Gastroesophageal sphincter (tissue), 4 donors: ENCODE results near the gene PSORS1C2. TPM values are rescaled to one million over a fixed set of nuclear protein-coding genes. Genes with fewer than 3 reads are reported as not detected.

Source experiments
- ATAC-seq: fragments of 150-250 bp; one replicate; pipeline ENCODE4 v1.9.1; 2016; ENCODE audit warnings: mild to moderate bottlenecking, moderate library complexity
- H3K27ac ChIP-seq, 4 donors: fragments of 200-600 bp; sonication (generic) in 3 of 4; 1 replicate in 3 of 4; 2 replicates in 1 of 4; pipeline ENCODE4 v1.5.1; 2016 to 2019
- H3K27me3 ChIP-seq: fragments of 200-600 bp; sonication (generic); one replicate; pipeline ENCODE4 v1.5.1; 2019
- H3K36me3 ChIP-seq, 2 donors: fragments of 200-600 bp; sonication (generic); one replicate each; pipeline ENCODE4 v1.5.1; 2019; ENCODE audit warnings: control low read depth in 1 of 2
- H3K4me1 ChIP-seq, 3 donors: fragments of 200-600 bp; sonication (generic); 1 replicate in 2 of 3; 2 replicates in 1 of 3; pipeline ENCODE4 v1.5.1; 2016 to 2019; ENCODE audit warnings: control low read depth in 2 of 3
- H3K4me3 ChIP-seq, 2 donors: fragments of 200-600 bp; sonication (generic); one replicate each; pipeline ENCODE4 v1.5.1; 2019; ENCODE audit warnings: mild to moderate bottlenecking in 1 of 2, moderate library complexity in 1 of 2
- H3K9me3 ChIP-seq, 3 donors: fragments of 200-600 bp; sonication (generic); one replicate each; pipeline ENCODE4 v1.5.1; 2017 to 2019; ENCODE audit warnings: control low read depth in 2 of 3
- CTCF ChIP-seq, 4 experiments: fragments of 200-600 bp in 2 of 4; fragments of 450-650 bp in 2 of 4; sonication (generic) in 1 of 4; IDR thresholded peaks; one replicate each; pipeline ENCODE4 v1.5.1; 2017 to 2019; ENCODE audit warnings: antibody characterized with exemption in 4 of 4, mild to moderate bottlenecking in 2 of 4, moderate library complexity in 2 of 4
- EP300 ChIP-seq: sonication (generic); formaldehyde crosslinking; IDR thresholded peaks from one replicate; pipeline ENCODE4 v1.6.1; 2017; ENCODE audit warnings: antibody characterized with exemption, mild to moderate bottlenecking
- POLR2A ChIP-seq, 2 donors: fragments of 450-650 bp; IDR thresholded peaks; one replicate each; pipeline ENCODE4 v1.6.1; 2017; ENCODE audit warnings: antibody characterized with exemption in 2 of 2, mild to moderate bottlenecking in 2 of 2, moderate library complexity in 1 of 2
- POLR2AphosphoS5 ChIP-seq: sonication (generic); formaldehyde crosslinking; IDR thresholded peaks from one replicate; pipeline ENCODE4 v1.6.1; 2017; ENCODE audit warnings: antibody characterized with exemption
- WGBS, 2 donors: methylation state at CpG; one replicate each; pipeline ENCODE4 v1.1.5; 2018; ENCODE audit warnings: low coverage in 1 of 2; 5-methylcytosine and 5-hydroxymethylcytosine counted together
- total RNA-seq, 4 donors: library from RNA; depleted of rRNA; stranded (reverse); fragments of >200 nt; gene quantifications; one replicate each; pipeline ENCODE4 v1.1.0, GENCODE V29; 2016

Gene PSORS1C2
- total RNA-seq, 4 donors from 2014 or later, result not detected

DNA sequence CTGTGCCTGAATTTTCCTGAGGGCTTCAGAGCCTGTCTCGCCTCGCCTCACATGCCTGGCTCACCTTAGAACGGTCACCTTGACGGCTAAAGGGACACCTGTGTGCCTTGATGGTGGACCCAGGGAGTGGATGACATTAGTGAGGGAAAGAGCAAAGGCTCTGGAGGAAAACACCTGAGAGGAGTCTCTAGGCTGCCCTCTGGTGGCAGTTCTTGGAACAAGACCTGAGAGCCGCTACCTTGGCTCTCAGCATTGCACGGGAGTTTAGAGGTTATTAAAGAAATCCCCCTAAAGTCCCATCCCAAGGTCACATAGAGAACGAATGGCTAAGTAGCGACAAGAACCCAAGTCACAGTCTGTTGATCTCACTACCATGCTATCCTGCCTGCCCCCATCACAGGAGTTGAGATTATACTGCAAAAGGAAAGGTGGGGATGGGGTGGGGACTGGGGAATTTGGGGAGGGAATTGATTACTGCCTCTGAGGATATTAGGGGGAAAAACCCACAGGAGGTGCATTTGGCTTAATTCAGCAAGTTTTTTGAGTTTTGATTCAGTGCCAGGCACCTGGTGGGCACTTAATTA lies 10.7 kb downstream of the PSORS1C2 start:
- no peak overlapping the region for H3K27ac ChIP-seq
- H3K27me3 ChIP-seq, result no peaks in the 10 kb centered on the region
- peaks cover 0 to 3% of the 10 kb centered on the region in 2 donors for H3K36me3 ChIP-seq
- H3K9me3 ChIP-seq, result no peaks in the 10 kb centered on the region
- H3K4me3 ChIP-seq, result no peak overlapping the region
- no peak for TF ChIP-seq POLR2A (IDR thresholded peaks at IDR 0.05)
- peak in 3 of 4 experiments; percentile 61 to 82 (median 66) for TF ChIP-seq CTCF (IDR thresholded peaks at IDR 0.05)
- H3K4me1 ChIP-seq, result peaks cover 0 to 13% (median 0%) of the 10 kb centered on the region in 3 donors
- WGBS, 2 donors, result 0 to 5% methylated on average over 3 to 8 of the region's 8 CpGs
- ATAC-seq, result no peak

DNA sequence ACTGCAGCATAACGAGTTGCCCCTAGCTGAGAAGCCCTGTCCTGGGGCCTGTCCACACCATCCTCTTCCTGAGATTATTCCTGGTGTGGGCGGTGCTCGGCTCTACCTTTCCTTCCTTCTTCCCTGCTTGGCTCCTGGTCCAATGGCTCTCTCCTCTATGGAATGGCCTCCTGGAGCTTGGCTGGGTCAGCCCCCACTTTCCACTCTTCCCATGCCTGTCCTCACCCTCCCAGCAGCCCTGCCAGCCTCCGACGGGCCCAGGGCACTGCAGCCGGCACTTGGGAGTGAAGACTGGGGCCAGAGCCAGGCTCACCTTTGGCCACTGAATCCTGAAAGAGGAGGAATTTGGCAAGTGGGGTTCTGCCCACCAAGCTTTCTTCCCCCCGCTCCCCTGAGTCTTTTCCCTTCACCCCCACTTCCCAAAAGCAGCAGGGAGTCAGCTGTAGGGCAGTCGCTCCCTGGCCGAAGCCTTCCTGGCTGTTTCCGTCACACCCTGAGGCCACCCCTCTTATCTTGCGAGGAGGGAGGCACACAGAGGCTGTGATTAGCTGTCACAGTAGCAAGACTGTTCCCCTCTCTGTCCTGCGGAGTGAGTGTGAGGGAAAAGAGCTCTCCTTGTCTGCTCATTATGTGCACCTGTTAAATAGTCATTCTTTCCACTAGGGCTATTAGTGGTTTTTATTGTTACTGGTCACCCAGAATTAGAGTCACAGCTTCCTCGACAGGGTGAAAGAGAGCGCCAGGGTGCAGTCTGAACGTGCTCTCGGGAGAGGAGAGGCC lies 12.3 kb downstream of the PSORS1C2 start:
- 41 to 79% methylated on average over 4 to 6 of the region's 16 CpGs for WGBS, 2 donors
- TF ChIP-seq EP300 (no peak), POLR2A (IDR thresholded peaks at IDR 0.05) (no peak), CTCF (IDR thresholded peaks at IDR 0.05) (no peak), POLR2AphosphoS5 (no peak)

DNA sequence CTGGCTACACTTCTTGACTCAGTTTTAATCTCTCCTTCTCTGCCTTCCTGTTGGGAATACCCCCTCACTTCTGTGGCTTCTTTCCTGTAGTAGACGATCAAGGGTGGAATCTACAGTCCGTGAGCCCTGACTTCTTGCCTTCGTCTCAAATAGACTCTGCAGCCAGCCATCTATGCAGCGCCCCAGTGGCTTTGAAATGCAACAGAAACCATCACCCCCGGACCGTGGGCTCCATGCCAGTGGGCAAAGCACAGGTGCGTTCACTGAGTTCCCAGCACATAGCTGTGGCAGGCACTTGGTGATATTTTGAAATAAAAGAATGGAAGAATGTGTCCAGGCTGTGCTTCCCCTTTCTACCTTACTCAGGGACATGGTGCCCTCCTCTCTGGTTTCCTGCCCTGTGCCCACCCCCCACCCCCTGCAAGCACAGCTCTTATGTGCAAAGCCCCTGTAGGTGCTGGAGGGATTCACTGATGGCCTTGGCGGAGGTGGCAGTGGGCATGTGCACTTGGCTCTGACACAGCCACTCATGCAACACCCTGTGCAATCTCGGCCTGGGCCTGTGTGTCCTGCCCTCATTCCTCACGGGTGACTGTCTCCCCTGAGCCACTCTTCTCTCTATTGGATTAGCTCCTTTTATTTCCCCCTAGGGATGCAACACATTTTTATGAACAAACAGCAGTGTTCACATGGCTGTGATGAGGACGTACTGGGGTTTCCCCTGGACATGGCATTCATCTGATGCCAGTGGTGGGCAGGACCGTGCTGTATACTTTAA lies 13.1 kb downstream of the PSORS1C2 start:
- Histone ChIP-seq H3K36me3 (peaks cover 0 to 3% of the 10 kb centered on the region in 2 donors), H3K4me1 (peaks cover 0 to 27% (median 10%) of the 10 kb centered on the region in 3 donors), H3K9me3 (no peaks in the 10 kb centered on the region), H3K27me3 (no peaks in the 10 kb centered on the region), H3K4me3 (no peak overlapping the region), H3K27ac (no peak overlapping the region)
- WGBS, 2 donors, result 57 to 63% methylated on average over 6 to 9 of the region's 12 CpGs
- no peak for ATAC-seq
- TF ChIP-seq CTCF (IDR thresholded peaks at IDR 0.05) (no peak), POLR2AphosphoS5 (no peak), EP300 (no peak), POLR2A (IDR thresholded peaks at IDR 0.05) (no peak)

More for the DNA sequence above, 12.3 kb downstream of the PSORS1C2 start:
- Histone ChIP-seq H3K27me3 (no peaks in the 10 kb centered on the region), H3K36me3 (peaks cover 0 to 3% of the 10 kb centered on the region in 2 donors), H3K27ac (no peak overlapping the region), H3K9me3 (no peaks in the 10 kb centered on the region), H3K4me3 (no peak overlapping the region), H3K4me1 (peaks cover 0 to 27% (median 10%) of the 10 kb centered on the region in 3 donors)
- no peak for ATAC-seq

DNA sequence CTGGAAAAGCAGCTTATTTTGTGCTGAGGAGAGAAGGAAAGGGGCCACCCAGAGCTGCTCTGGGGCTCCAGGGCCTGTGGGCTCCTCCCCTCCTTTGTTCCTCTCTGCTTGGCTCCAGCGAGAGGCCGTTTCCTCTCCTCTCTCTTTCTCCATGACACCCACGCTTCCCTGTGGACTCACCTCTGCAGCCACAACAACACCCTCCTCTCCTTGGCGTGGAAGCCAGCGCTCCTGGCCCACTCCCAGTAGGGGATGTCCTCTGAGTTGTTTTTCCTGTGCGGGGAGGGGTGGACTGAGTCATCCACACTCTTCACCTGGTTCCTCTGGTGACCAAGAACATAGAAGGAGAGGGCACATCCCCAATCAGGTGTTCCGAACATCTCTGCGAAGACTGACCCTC lies 13.7 kb downstream of the PSORS1C2 start:
- WGBS, 2 donors, result 46 to 74% methylated on average over 3 to 7 of the region's 8 CpGs

More for the DNA sequence above, 13.7 kb downstream of the PSORS1C2 start:
- Histone ChIP-seq H3K36me3 (peaks cover 0 to 3% of the 10 kb centered on the region in 2 donors), H3K9me3 (no peaks in the 10 kb centered on the region), H3K27ac (no peak overlapping the region), H3K4me1 (peaks cover 0 to 27% (median 10%) of the 10 kb centered on the region in 3 donors), H3K4me3 (no peak overlapping the region), H3K27me3 (no peaks in the 10 kb centered on the region)
- no peak for TF ChIP-seq POLR2AphosphoS5
- peak; percentile 38 for ATAC-seq
